Endothelial cell of umbilical vein (primary cell): ENCODE data around the gene ASB13. TPM values are rescaled to one million over a fixed set of nuclear protein-coding genes. Genes with fewer than 3 reads are reported as not detected.
"Not testable (repeated sequence)": the region's sequence is repeated elsewhere in the genome, so short reads cannot be mapped to it uniquely, and the experiment has no call there.

ENCODE experiments used
- BruUV-seq: library from RNA; stranded (reverse); fragments of 400-500 nt; replicated peaks from 2 replicates; lab custom pipeline; 2021; lab: Mats Ljungman, UMichigan
- CTCF ChIA-PET: fragments of 300-600, 350-600 bp; sonication (Branson Sonifier 250); formaldehyde crosslinking; loops from one replicate; lab custom pipeline; 2021; ENCODE audit warnings: antibody characterized with exemption, inconsistent platforms; lab: Charles Lee
- POLR2A ChIA-PET: fragments of 300-600, 350-600 bp; sonication (Branson Sonifier 250); formaldehyde crosslinking; loops from one replicate; lab custom pipeline; 2021; ENCODE audit warnings: antibody characterized with exemption, inconsistent platforms; lab: Charles Lee
- DNase-seq: peaks from one replicate; pipeline ENCODE4 v3.0.0-alpha.2; 2011; ENCODE audit warnings: low read depth, low spot score
- FAIRE-seq: peaks from 2 replicates; lab custom pipeline; 2011; peaks lifted over from hg19 to GRCh38; lab: Jason Lieb, UNC
- H2AFZ ChIP-seq: 2 replicates; pipeline ENCODE4 v1.6.0; 2012; ENCODE audit warnings: low read depth, low read length, control low read depth, inconsistent platforms
- H3K27ac ChIP-seq: 2 replicates; pipeline ENCODE4 v1.5.1; 2011; ENCODE audit warnings: low read depth, mild to moderate bottlenecking, control low read depth, low read length, moderate library complexity; ENCODE audit not compliant: insufficient read depth
- H3K27me3 ChIP-seq, 2 experiments: 2 replicates each; pipeline versions ENCODE4 v1.6.0 to v1.6.1; 2011; ENCODE audit warnings: low read length in 2 of 2, mixed read lengths in 1 of 2; ENCODE audit not compliant: control insufficient read depth in 2 of 2, insufficient read depth in 2 of 2
- H3K36me3 ChIP-seq, 2 experiments: 2 replicates in 1 of 2; 3 replicates in 1 of 2; pipeline ENCODE4 v1.5.1; 2011; ENCODE audit warnings: low read length in 2 of 2, mild to moderate bottlenecking in 1 of 2, moderate library complexity in 1 of 2; ENCODE audit not compliant: control insufficient read depth in 2 of 2, insufficient read depth in 2 of 2; ENCODE audit errors: extremely low read depth in 1 of 2
- H3K4me1 ChIP-seq: 3 replicates; pipeline ENCODE4 v1.5.1; 2011; ENCODE audit warnings: mild to moderate bottlenecking, low read length; ENCODE audit not compliant: control insufficient read depth, insufficient read depth; ENCODE audit errors: extremely low read depth
- H3K4me2 ChIP-seq: 2 replicates; pipeline ENCODE4 v1.6.1; 2011; ENCODE audit warnings: low read length, control low read depth, mixed read lengths; ENCODE audit not compliant: insufficient read depth
- H3K4me3 ChIP-seq, 3 experiments: fragments of 200-600 bp in 1 of 3; sonication (generic), shearing (Covaris generic) in 1 of 3; replicated peaks in 1 of 3; 2 replicates each; pipeline ENCODE4 v1.5.1; 2011 to 2016; ENCODE audit warnings: control low read depth in 3 of 3, low read length in 3 of 3, mild to moderate bottlenecking in 2 of 3, inconsistent platforms in 1 of 3, low read depth in 1 of 3, moderate library complexity in 1 of 3; ENCODE audit not compliant: insufficient read depth in 1 of 3
- H3K79me2 ChIP-seq: 2 replicates; pipeline ENCODE4 v1.6.0; 2012; ENCODE audit warnings: low read length, inconsistent platforms; ENCODE audit not compliant: control insufficient read depth, insufficient read depth
- H3K9ac ChIP-seq: replicated peaks from 2 replicates; pipeline ENCODE3; 2011; ENCODE audit warnings: low read length, control low read depth; ENCODE audit not compliant: insufficient read depth; ENCODE audit errors: extremely low read depth
- H3K9me1 ChIP-seq: replicated peaks from 3 replicates; pipeline ENCODE4 v1.6.0; 2011; ENCODE audit warnings: mild to moderate bottlenecking, low read length; ENCODE audit not compliant: control insufficient read depth, insufficient read depth; ENCODE audit errors: extremely low read depth
- H3K9me3 ChIP-seq: replicated peaks from 2 replicates; pipeline ENCODE4 v1.5.1; 2012; ENCODE audit warnings: low read length, inconsistent platforms; ENCODE audit not compliant: control insufficient read depth, insufficient read depth
- H4K20me1 ChIP-seq: replicated peaks from 2 replicates; pipeline ENCODE3; 2011; ENCODE audit warnings: mild to moderate bottlenecking, low read length; ENCODE audit not compliant: control insufficient read depth, insufficient read depth; ENCODE audit errors: extremely low read depth
- FOS ChIP-seq: IDR thresholded peaks from 2 replicates; pipeline ENCODE4 v1.6.1; 2011; ENCODE audit warnings: mild to moderate bottlenecking, low read length, moderate library complexity, borderline replicate concordance; ENCODE audit not compliant: insufficient read depth
- GATA2 ChIP-seq: IDR thresholded peaks from 2 replicates; pipeline ENCODE4 v1.7.0; 2011; ENCODE audit warnings: low read depth, mild to moderate bottlenecking, moderate library complexity, mixed read lengths, low read length; ENCODE audit not compliant: insufficient read length, insufficient read depth
- POLR2A ChIP-seq: IDR thresholded peaks from 2 replicates; pipeline ENCODE4 v1.6.1; 2012; ENCODE audit warnings: low read depth, mild to moderate bottlenecking, control low read depth, low read length
- dilution Hi-C: fragments of 300-500 bp; cut with MboI; formaldehyde crosslinking; loops from one replicate; pipeline ENCODE4 v1.15.0; 2019; ENCODE audit warnings: low sequenced_read_pairs; ENCODE audit not compliant: extremely low pct_ligation_motif_present
- intact Hi-C: fragments of 100-400 bp; cut with micrococcal nuclease; formaldehyde crosslinking; loops from one replicate; pipeline ENCODE4 v1.10.0; 2022
- polyA plus RNA-seq, 4 experiments: library from polyadenylated mRNA; depleted of rRNA in 3 of 4; stranded (reverse) in 3 of 4; unstranded in 1 of 4; fragments of >200 nt; gene quantifications; 2 replicates each; pipeline versions ENCODE4 v1.2.1 to v1.2.3, GENCODE V29; 2011 to 2012; ENCODE audit warnings: missing spikeins in 1 of 4
- total RNA-seq: library from RNA; stranded (reverse); gene quantifications from 2 replicates; pipeline ENCODE4 v1.2.3, GENCODE V29; 2021
- TF ChIP-seq, protein P1 (sequence below): IDR thresholded peaks from 2 replicates; pipeline ENCODE4 v1.6.1; 2011; ENCODE audit not compliant: insufficient read depth, insufficient read length

Gene ASB13
- total and polyA plus RNA-seq, 2 donors (not counting 3 experiments of a cell fraction or from before 2014, with no cell fraction given) = 6.3 to 7.3 TPM

DNA sequence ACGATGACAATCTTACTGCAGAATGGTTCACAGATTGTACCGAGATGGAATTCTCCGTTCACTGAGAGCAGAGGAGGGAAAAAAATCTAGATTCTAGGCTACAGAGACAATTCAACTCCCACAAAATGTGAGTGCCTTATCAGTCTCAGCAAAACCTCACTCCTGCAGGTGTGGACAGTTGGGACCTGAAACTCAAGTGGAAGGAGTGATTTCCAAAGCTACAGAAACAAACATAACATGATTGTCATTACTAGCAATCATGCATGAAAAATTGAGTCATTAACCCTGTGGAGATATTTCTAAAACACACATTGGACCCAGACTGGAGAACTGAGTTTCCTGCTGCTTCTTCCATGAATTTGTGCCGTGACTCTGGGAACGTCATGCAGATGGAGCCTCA is 71.3 kb downstream of the ASB13 start:
- H3K27me3 ChIP-seq = no peaks in the 10 kb centered on the region
- POLR2A ChIA-PET = interaction anchor here (0.6 to 2.6 kb wide), 3 partner anchors 16 to 149 kb away, joined by 3 to 11 read pairs (median 4); no protein-coding TSS in a partner anchor
- H3K9me3 ChIP-seq = no peaks in the 10 kb centered on the region
- CTCF ChIA-PET = interaction anchor here (0.6 to 2.8 kb wide), 11 partner anchors 9 to 153 kb away, joined by 3 to 25 read pairs (median 4); no protein-coding TSS in a partner anchor
- H3K36me3 ChIP-seq = no peaks in the 10 kb centered on the region
- H3K4me2 ChIP-seq = peak overlapping the region; percentile 80
- no peak overlapping the region for H3K9ac ChIP-seq
- H3K4me1 ChIP-seq = peaks cover 32% of the 10 kb centered on the region
- dilution Hi-C loops = no loop called here
- no peak overlapping the region for H3K4me3 ChIP-seq
- intact Hi-C loops = loop anchor here (10.0 kb wide), 1 partner anchor 150 kb away; no protein-coding TSS in a partner anchor
- H3K9me1 ChIP-seq = no peaks in the 10 kb centered on the region
- peak overlapping the region; percentile 24 for H2AFZ ChIP-seq
- peak; percentile 62 for FAIRE-seq
- H4K20me1 ChIP-seq = no peaks in the 10 kb centered on the region
- DNase-seq = no peak
- BruUV-seq = no TSS peak
- TF ChIP-seq, protein P1, sequence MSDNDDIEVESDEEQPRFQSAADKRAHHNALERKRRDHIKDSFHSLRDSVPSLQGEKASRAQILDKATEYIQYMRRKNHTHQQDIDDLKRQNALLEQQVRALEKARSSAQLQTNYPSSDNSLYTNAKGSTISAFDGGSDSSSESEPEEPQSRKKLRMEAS = no peak
- H3K79me2 ChIP-seq = no peaks in the 10 kb centered on the region
- H3K27ac ChIP-seq = peak overlapping the region; percentile 67

- H3K27me3 ChIP-seq = no peaks in the 10 kb centered on the region
- TF ChIP-seq POLR2A = no peak
- TF ChIP-seq FOS = no peak
- TF ChIP-seq GATA2 = no peak
- H3K79me2 ChIP-seq = no peaks in the 10 kb centered on the region
- no peak overlapping the region for H3K9ac ChIP-seq
- H3K4me3 ChIP-seq = no peak overlapping the region
- ChIA-PET POLR2A (interaction anchor here (1.3 to 2.6 kb wide), 2 partner anchors 46 to 148 kb away, joined by 3 to 11 read pairs; no protein-coding TSS in a partner anchor), CTCF (interaction anchor here (1.2 to 2.8 kb wide), 8 partner anchors 11 to 152 kb away, joined by 3 to 25 read pairs (median 4); no protein-coding TSS in a partner anchor)
- DNase-seq = peak; percentile 33
- H4K20me1 ChIP-seq = no peaks in the 10 kb centered on the region
- H3K9me3 ChIP-seq = no peaks in the 10 kb centered on the region
- peaks cover 36% of the 10 kb centered on the region for H3K4me1 ChIP-seq
- no TSS peak for BruUV-seq
- H3K27ac ChIP-seq = no peak overlapping the region
- H3K36me3 ChIP-seq = no peaks in the 10 kb centered on the region
- H3K4me2 ChIP-seq = no peak overlapping the region
- FAIRE-seq = peak; percentile 63
- H2AFZ ChIP-seq = peak overlapping the region; percentile 24
- dilution Hi-C loops = no loop called here
- intact Hi-C loops = loop anchor here (1.0 to 10.0 kb wide), 2 partner anchors 45 to 150 kb away; no protein-coding TSS in a partner anchor
- no peaks in the 10 kb centered on the region for H3K9me1 ChIP-seq
These were observed 71.9 kb downstream of the ASB13 start for GRCh38 chr10:5594271-5595049.

DNA sequence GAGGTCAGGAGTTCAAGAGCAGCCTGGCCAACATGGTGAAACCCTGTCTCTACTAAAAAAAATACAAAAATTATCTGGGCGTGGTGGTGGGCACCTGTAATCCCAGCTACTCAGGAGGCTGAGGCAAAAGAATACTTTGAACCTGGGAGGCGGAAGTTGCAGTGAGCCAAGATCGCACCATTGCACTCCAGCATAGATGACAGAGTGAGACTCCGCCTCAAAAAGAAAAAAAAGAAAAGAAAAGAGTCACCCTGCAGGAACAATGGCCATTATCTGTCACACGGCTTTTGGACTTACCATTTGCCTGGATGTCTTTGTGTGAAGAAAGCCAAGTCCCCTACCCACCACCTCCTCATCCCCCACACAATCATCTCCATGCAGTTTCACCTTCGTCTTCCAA is 73.0 kb downstream of the ASB13 start:
- H3K27ac ChIP-seq, H3K27me3 ChIP-seq, dilution Hi-C loops, H3K4me2 ChIP-seq, H3K9ac ChIP-seq, H3K9me3 ChIP-seq, H3K79me2 ChIP-seq, BruUV-seq, H3K4me3 ChIP-seq, H4K20me1 ChIP-seq, H3K36me3 ChIP-seq, FAIRE-seq, H3K9me1 ChIP-seq, H2AFZ ChIP-seq, DNase-seq, POLR2A ChIA-PET: not testable (repeated sequence)
- CTCF ChIA-PET = interaction anchor here (1.4 to 1.7 kb wide), 2 partner anchors 39 to 47 kb away, joined by 3 to 6 read pairs; no protein-coding TSS in a partner anchor
- H3K4me1 ChIP-seq = peaks cover 36% of the 10 kb centered on the region
- intact Hi-C loops = loop anchor here (10.0 kb wide), 1 partner anchor 149 kb away; no protein-coding TSS in a partner anchor
